GM08714 (cell line): ENCODE results near the gene MACROD1.
A peak's percentile ranks its signal among the peaks of the same experiment; 100 is the strongest.

Experiments
- H3K4me3 ChIP-seq: fragments of 200-500 bp; sonication (Bioruptor generic); 2 replicates; pipeline ENCODE4 v1.5.1; 2014; ENCODE audit warnings: mild to moderate bottlenecking, low read length, inconsistent platforms
- ZNF274 ChIP-seq: IDR thresholded peaks from 2 replicates; pipeline ENCODE4 v1.6.1; 2012; ENCODE audit warnings: mild to moderate bottlenecking, low read depth, low read length

The MACROD1 gene

GRCh38 chr11:64203421-64204079 lies 37.6 kb upstream of the MACROD1 start:
- TF ChIP-seq ZNF274, result no peak
- H3K4me3 ChIP-seq, result no peak overlapping the region

- TF ChIP-seq ZNF274, result no peak
- H3K4me3 ChIP-seq, result no peak overlapping the region
These were observed 37.1 kb upstream of the MACROD1 start for GRCh38 chr11:64202992-64203391.

GRCh38 chr11:64201543-64201942 lies 35.6 kb upstream of the MACROD1 start:
- no peak for TF ChIP-seq ZNF274

DNA sequence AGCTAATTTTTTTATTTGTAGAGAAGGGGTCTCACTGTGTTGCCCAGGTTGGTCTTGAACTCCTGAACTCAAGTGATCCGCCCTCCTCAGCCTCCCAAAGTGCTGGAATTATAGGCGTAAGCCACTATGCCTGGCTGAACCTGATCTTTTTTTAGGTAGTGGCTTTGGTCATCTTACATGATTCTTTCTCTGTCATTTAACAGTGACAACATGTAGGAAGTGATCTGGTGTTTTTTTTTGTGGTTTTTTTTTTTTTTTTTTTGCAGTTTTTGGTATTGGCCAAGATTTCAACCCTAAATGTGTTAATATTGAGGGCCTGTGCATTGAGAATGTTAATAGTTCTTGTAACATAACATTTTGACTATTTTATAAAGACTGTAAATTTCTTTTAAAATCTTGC lies 32.6 kb upstream of the MACROD1 start:
- H3K4me3 ChIP-seq, result no peak overlapping the region
- no peak for TF ChIP-seq ZNF274

More at GRCh38 chr11:64201543-64201942, 35.6 kb upstream of the MACROD1 start:
- H3K4me3 ChIP-seq, result no peak overlapping the region

DNA sequence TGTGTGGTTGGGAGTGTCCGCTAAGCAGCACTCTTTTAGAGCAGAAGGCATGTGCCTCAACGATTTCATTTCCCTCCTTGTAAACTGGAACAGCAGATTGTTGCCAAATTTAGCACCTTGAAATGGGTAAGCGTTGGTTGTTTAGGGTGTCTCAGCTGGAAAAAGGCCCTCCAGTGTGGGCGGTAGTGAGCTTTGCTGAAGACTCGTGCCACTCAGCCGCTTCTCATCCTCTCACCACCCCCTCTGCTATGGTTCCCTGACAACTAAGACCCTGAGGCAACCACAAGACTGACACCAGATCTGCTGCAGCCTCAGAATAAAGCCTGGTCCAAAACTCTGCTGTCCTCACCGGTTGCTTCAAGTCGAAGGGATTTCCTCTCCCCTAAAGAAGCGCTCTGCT lies 30.7 kb upstream of the MACROD1 start:
- TF ChIP-seq ZNF274, result no peak
- no peak overlapping the region for H3K4me3 ChIP-seq

DNA sequence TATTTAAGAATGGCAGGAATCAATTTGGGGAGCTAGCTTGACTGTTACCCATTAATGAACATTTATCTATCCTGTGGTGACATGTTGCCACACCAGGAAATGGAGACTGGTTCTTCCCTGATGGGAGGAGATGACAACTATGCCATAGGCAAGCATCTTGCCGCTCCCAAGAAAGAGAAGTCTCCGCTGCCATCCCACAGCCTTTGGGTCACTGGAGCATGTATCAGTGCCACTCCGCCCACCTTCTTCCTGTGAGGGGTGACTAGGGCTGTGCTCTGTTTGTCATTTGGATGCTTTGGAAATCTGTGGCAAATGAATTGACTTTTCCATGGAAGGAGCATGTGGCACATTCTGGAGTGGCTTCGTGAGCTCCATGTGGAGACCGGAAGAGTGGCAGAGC lies 26.5 kb upstream of the MACROD1 start:
- TF ChIP-seq ZNF274, result no peak

DNA sequence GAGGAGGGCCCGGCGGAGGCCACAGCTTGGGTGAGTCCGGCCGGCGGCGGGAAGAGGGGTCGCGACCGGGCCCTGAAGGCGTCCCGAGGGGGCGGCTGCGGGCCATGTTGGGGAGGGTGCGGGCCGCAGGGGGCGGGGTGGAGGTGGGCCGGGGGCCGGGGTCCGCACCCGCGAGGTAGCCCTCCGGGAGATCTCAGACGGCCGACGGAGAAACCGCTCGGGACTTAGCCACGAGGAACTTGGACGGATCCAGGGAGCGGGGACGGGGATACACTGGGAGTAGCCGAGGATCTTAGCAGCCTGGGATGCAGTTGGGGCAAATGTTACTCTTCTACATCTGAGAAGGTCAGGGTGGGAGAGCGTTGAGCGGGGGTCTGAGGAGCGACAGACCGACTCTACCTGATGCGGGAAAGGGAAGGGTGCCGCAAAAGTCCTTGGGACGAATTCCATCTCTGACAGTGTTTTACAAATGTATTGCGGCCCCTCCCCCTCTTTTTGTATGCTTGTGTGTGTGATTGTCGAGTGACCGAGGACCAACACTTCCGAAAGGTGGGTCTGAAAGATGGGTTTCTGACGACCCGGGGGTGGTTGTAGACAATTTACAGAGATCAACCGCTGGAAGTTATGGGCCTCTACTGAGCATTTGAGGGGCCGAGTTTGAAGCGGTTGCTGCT lies 20.7 kb upstream of the MACROD1 start:
- TF ChIP-seq ZNF274, result no peak
- H3K4me3 ChIP-seq, result no peak overlapping the region

More for the DNA sequence above, 26.5 kb upstream of the MACROD1 start:
- no peak overlapping the region for H3K4me3 ChIP-seq

DNA sequence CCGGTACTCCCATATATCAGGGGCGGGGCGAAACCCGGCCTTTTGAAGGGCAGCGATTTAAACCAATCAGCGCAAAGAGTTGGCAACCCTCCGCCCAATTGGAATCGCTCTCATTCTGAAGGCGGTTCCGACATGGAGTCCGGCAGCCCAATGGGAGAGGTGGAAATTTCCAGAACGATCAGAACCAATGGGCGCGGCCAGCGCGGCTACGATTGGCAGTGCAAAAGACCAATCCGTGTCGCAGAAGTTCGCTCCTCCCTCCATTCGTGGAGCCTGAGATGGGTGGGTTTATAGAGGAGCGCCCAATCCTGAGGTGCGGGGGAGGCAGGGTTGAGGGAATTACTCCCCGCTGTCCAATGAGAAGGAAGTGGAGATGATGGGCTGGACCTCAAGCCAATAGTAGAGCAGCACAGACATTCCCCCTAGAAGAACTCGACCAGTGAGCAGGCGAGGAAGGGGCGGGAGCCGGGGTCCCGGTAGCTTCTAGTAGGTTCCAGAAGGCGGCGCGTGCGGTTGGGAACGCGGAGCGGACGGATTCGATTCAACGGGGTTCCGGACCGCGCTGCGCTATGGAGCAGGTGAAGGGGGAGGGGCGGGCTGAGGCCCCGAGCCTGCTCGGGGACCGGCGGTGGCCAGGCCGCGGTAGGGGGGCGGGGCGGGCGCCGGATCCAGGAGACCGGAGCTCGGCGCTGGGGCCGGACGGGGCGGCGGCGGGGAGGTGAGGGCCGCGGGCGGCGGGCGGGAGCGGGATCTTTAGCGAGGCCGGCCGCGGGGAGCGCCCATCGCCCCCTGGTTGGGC lies 20.0 kb upstream of the MACROD1 start, which contains the start of gene STIP1:
Gene STIP1 (plus strand): TSS at position 479 of the 799 bp plus-strand sequence. CDS start 91 bp downstream, at position 570.
- no peak for TF ChIP-seq ZNF274
- peak within 1 kb of the TSS; percentile 78 for H3K4me3 ChIP-seq

DNA sequence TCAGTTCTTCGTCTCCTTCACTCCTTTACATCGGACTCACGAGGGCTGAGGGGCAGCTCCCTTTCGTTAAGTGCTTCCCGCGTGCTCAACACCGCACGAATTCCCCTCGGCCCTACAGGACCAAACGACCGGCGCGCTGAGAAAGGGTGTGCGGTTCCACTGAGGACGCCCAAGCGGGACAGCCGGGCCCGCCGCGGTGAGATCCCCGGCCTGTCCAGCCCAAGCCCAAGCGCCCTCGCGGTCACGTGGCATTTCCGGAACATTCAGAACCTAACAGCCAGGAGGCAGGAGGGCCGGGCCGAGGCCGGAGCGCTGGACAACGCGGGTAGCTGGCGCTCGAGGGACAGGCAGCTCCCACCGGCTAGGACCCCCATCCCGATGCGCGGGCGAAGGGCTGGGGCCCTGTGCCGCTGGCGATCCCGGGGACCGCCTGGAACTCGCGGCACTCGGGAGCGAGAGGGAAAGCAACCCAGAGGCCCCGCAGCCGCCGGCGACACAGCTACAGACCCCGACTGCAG lies 19.3 kb upstream of the MACROD1 start:
- H3K4me3 ChIP-seq, result peak overlapping the region; percentile 78
- no peak for TF ChIP-seq ZNF274

GRCh38 chr11:64183890-64184289 lies 18.0 kb upstream of the MACROD1 start:
- no peak overlapping the region; the same call in 1 of the 2 replicates for H3K4me3 ChIP-seq
- TF ChIP-seq ZNF274, result no peak

- no peak for TF ChIP-seq ZNF274
These were observed 15.8 kb upstream of the MACROD1 start for GRCh38 chr11:64181506-64182411.

GRCh38 chr11:64180891-64181290 lies 15.0 kb upstream of the MACROD1 start:
- no peak for TF ChIP-seq ZNF274
- no peak overlapping the region for H3K4me3 ChIP-seq

More at GRCh38 chr11:64181506-64182411, 15.8 kb upstream of the MACROD1 start:
- H3K4me3 ChIP-seq, result no peak overlapping the region

- H3K4me3 ChIP-seq, result no peak overlapping the region
These were observed 13.2 kb upstream of the MACROD1 start for GRCh38 chr11:64178951-64179639.

GRCh38 chr11:64178203-64178602 lies 12.3 kb upstream of the MACROD1 start:
- no peak overlapping the region for H3K4me3 ChIP-seq
- no peak for TF ChIP-seq ZNF274

More at GRCh38 chr11:64178951-64179639, 13.2 kb upstream of the MACROD1 start:
- TF ChIP-seq ZNF274, result no peak
